Hippocampal formation (tissue), 2 donors: ENCODE results near the gene SMIM24.
"Not testable (repeated sequence)": the region's sequence is repeated elsewhere in the genome, so short reads cannot be mapped to it uniquely, and the experiment has no call there.

Source experiments
- DNase-seq, 2 donors: peaks; one replicate each; lab custom pipeline; 2025; lab: John Stamatoyannopoulos, UW

Gene SMIM24

GRCh38 chr19:3514930-3515329 lies 34.6 kb upstream of the SMIM24 start:
- no peak for DNase-seq

GRCh38 chr19:3513229-3514140 lies 33.2 kb upstream of the SMIM24 start:
- no peak for DNase-seq

GRCh38 chr19:3512562-3513228 lies 32.4 kb upstream of the SMIM24 start:
- peak in 1 of 2 donors; percentile 14 for DNase-seq

- DNase-seq, result no peak
Observed at GRCh38 chr19:3511506-3512251, 31.4 kb upstream of the SMIM24 start.

- no peak for DNase-seq
Observed at GRCh38 chr19:3510727-3511126, 30.4 kb upstream of the SMIM24 start.

- DNase-seq, result no peak
Observed at GRCh38 chr19:3509566-3509989, 29.3 kb upstream of the SMIM24 start.

- no peak for DNase-seq
Observed at GRCh38 chr19:3508771-3509535, 28.6 kb upstream of the SMIM24 start.

- DNase-seq, result not testable (repeated sequence)
Observed at GRCh38 chr19:3508121-3508661, 27.9 kb upstream of the SMIM24 start.

GRCh38 chr19:3507371-3508120 lies 27.2 kb upstream of the SMIM24 start:
- DNase-seq, result no peak

GRCh38 chr19:3506384-3507340 lies 26.3 kb upstream of the SMIM24 start:
- no peak for DNase-seq

GRCh38 chr19:3505598-3506383 lies 25.5 kb upstream of the SMIM24 start, which contains the start of gene FZR1:
Gene FZR1, plus strand, starts transcription at chr19:3506311. Its CDS starts 16,679 bp downstream, at chr19:3522990.
- peak; percentile 91 to 99 for DNase-seq

GRCh38 chr19:3504735-3505134 lies 24.4 kb upstream of the SMIM24 start:
- no peak for DNase-seq

- no peak for DNase-seq
Observed at GRCh38 chr19:3503036-3503572, 22.8 kb upstream of the SMIM24 start.

GRCh38 chr19:3501780-3502179 lies 21.5 kb upstream of the SMIM24 start:
- DNase-seq, result no peak

GRCh38 chr19:3500429-3501101 lies 20.2 kb upstream of the SMIM24 start, which contains the start of gene DOHH:
Gene DOHH, minus strand, starts transcription at chr19:3500674. Its CDS starts 3,860 bp downstream, at chr19:3496814.
- peak; percentile 90 to 96 for DNase-seq

GRCh38 chr19:3499738-3500428 lies 19.6 kb upstream of the SMIM24 start:
- no peak for DNase-seq
